Fibroblast of the conjunctiva (primary cell): ENCODE data around the gene SNF8.
A peak's percentile ranks its signal among the peaks of the same experiment; 100 is the strongest.
"Not testable (repeated sequence)": the region's sequence is repeated elsewhere in the genome, so short reads cannot be mapped to it uniquely, and the experiment has no call there.

Experiments
- DNase-seq: peaks from one replicate; pipeline ENCODE4 v3.0.0-alpha.2; 2010; ENCODE audit warnings: low read depth

SNF8 gene

GRCh38 chr17:48944515-48945260, at the start of gene SNF8:
SNF8 (minus strand) TSS chr17:48944842; CDS start chr17:48944734, 108 bp downstream.
- peak; percentile 77 for DNase-seq

- DNase-seq: no peak
These were observed 49.3 kb upstream of the SNF8 start for GRCh38 chr17:48993951-48994350.

- no peak for DNase-seq
These were observed 48.7 kb upstream of the SNF8 start for GRCh38 chr17:48993305-48993704.

- DNase-seq: no peak
These were observed 47.8 kb upstream of the SNF8 start for GRCh38 chr17:48992444-48992843.

- DNase-seq: no peak
These were observed 46.3 kb upstream of the SNF8 start for GRCh38 chr17:48990882-48991357.

- DNase-seq: no peak
These were observed 44.5 kb upstream of the SNF8 start for GRCh38 chr17:48989100-48989499.

- DNase-seq: no peak
These were observed 41.0 kb upstream of the SNF8 start for GRCh38 chr17:48985436-48986245.

- no peak for DNase-seq
These were observed 37.4 kb upstream of the SNF8 start for GRCh38 chr17:48981927-48982539.

GRCh38 chr17:48973806-48974205, 29.2 kb upstream of the SNF8 start:
- DNase-seq: no peak

- DNase-seq: no peak
These were observed 28.1 kb upstream of the SNF8 start for GRCh38 chr17:48972749-48973097.

- DNase-seq: no peak
These were observed 26.4 kb upstream of the SNF8 start for GRCh38 chr17:48970865-48971687.

- peak; percentile 12 for DNase-seq
These were observed 25.6 kb upstream of the SNF8 start for GRCh38 chr17:48970224-48970623.

- DNase-seq: no peak
These were observed 17.0 kb upstream of the SNF8 start for GRCh38 chr17:48961516-48962233.

- DNase-seq: no peak
These were observed 16.3 kb upstream of the SNF8 start for GRCh38 chr17:48960834-48961515.

- DNase-seq: peak; percentile 24
These were observed 9.7 kb upstream of the SNF8 start for GRCh38 chr17:48954300-48954755.

GRCh38 chr17:48952904-48953303, 8.3 kb upstream of the SNF8 start:
- DNase-seq: no peak

GRCh38 chr17:48951572-48951971, 6.9 kb upstream of the SNF8 start:
- no peak for DNase-seq

GRCh38 chr17:48945261-48945651, 614 bp upstream of the SNF8 start:
- not testable (repeated sequence) for DNase-seq

- DNase-seq: no peak
These were observed 11.6 kb downstream of the SNF8 start for GRCh38 chr17:48933035-48933434.

GRCh38 chr17:48930435-48930873, 14.2 kb downstream of the SNF8 start:
- DNase-seq: no peak

- DNase-seq: no peak
These were observed 14.9 kb downstream of the SNF8 start for GRCh38 chr17:48929812-48930165.
